T-helper 2 cell treated with Interferon-gamma antibody and Interleukin-4, amounts not matched to agents 5 μg/mL and 100 μg/mL, for 36 hours (primary cell): ENCODE data around the gene DDN.

Source experiments
- DNase-seq: peaks from one replicate; pipeline ENCODE4 v3.0.0; 2021; ENCODE audit warnings: low spot score
- H3K27ac Mint-ChIP-seq: one replicate; pipeline ENCODE4 v1.8.0; 2021; ENCODE audit warnings: mild to moderate bottlenecking, mixed read lengths
- H3K27me3 Mint-ChIP-seq: one replicate; pipeline ENCODE4 v1.8.0; 2021; ENCODE audit warnings: low read depth, mixed read lengths
- H3K36me3 Mint-ChIP-seq: one replicate; pipeline ENCODE4 v1.8.0; 2021; ENCODE audit warnings: low read depth, mixed read lengths
- H3K4me1 Mint-ChIP-seq: one replicate; pipeline ENCODE4 v1.8.0; 2021; ENCODE audit warnings: low read depth, mixed read lengths
- H3K4me3 Mint-ChIP-seq: one replicate; pipeline ENCODE4 v1.8.0; 2022; ENCODE audit warnings: mild to moderate bottlenecking, moderate library complexity, mixed read lengths
- H3K9me3 Mint-ChIP-seq: one replicate; pipeline ENCODE4 v1.8.0; 2021; ENCODE audit warnings: mixed read lengths

Gene DDN

DNA sequence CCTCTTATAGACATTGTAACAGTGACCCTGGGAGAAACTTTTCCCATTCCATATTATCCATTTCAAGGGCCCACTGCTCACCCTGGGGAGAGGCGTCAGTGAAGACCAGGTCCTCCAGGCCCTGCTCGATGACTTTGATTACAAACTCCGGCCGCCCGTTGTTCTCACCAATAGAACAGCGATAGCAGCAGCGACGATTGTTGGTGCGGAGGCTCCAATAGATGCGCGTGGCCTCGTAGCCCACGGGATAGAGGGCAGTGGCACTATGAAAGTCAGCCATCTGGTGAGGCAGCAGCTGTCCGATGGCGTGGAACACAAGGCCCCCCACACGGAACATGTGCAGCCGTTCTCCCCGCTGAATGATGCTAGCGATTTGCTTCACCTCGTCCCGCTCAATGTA lies 26.9 kb upstream of the DDN start:
- no peaks in the 10 kb centered on the region for H3K27me3 Mint-ChIP-seq
- H3K9me3 Mint-ChIP-seq = no peaks in the 10 kb centered on the region
- DNase-seq = no peak
- peaks cover 53% of the 10 kb centered on the region for H3K36me3 Mint-ChIP-seq
- H3K27ac Mint-ChIP-seq = no peak overlapping the region
- H3K4me1 Mint-ChIP-seq = no peaks in the 10 kb centered on the region
- H3K4me3 Mint-ChIP-seq = no peak overlapping the region

DNA sequence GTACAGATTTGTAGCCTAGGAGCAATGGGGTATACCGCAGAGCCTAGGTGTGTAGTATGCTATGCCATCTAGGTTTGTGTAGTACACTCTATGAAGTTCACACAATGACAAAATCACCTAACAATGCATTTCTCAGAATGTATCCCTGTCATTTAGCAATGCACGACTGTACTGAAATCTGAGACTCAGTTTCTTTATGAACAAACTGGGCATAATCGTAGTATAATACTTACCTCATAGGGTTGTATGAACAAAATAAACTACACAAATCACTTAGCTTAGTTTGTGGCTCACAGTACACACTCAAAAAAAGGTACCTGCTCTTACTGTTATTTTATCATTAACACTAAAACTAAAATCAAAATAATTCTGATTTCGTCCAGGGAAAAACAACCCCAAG lies 26.3 kb upstream of the DDN start:
- H3K36me3 Mint-ChIP-seq = peaks cover 54% of the 10 kb centered on the region
- H3K4me3 Mint-ChIP-seq = no peak overlapping the region
- DNase-seq = no peak
- no peaks in the 10 kb centered on the region for H3K4me1 Mint-ChIP-seq
- no peak overlapping the region for H3K27ac Mint-ChIP-seq
- H3K9me3 Mint-ChIP-seq = no peaks in the 10 kb centered on the region
- no peaks in the 10 kb centered on the region for H3K27me3 Mint-ChIP-seq

GRCh38 chr12:49024543-49024942 lies 25.4 kb upstream of the DDN start:
- Mint-ChIP-seq H3K9me3 (no peaks in the 10 kb centered on the region), H3K36me3 (peaks cover 57% of the 10 kb centered on the region), H3K27ac (no peak overlapping the region), H3K4me3 (no peak overlapping the region), H3K4me1 (peaks cover 5% of the 10 kb centered on the region), H3K27me3 (no peaks in the 10 kb centered on the region)
- DNase-seq = no peak

DNA sequence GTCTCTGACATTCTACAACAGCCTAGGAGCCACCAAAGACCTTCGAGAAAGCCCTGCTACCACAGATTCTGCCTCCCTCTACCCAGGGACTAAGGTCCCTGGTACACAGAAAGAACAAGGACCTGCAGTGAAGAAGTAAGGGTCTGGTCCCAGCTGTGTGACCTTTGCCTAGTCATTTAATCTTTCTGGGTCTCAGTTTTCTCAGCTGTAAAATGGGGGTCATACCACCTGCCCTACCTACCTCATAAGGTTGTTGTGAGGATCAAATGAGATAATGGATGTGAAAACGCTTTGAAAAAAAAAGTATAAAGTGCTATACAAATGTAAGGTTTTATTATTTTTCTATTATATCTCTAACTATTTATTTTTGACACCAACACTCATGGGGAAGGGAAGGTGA lies 24.6 kb upstream of the DDN start:
- H3K4me3 Mint-ChIP-seq = no peak overlapping the region
- peak overlapping the region; percentile 24 for H3K27ac Mint-ChIP-seq
- peaks cover 10% of the 10 kb centered on the region for H3K4me1 Mint-ChIP-seq
- H3K27me3 Mint-ChIP-seq = no peaks in the 10 kb centered on the region
- no peaks in the 10 kb centered on the region for H3K9me3 Mint-ChIP-seq
- H3K36me3 Mint-ChIP-seq = peaks cover 54% of the 10 kb centered on the region
- no peak for DNase-seq

- DNase-seq = no peak
- Mint-ChIP-seq H3K4me1 (peaks cover 16% of the 10 kb centered on the region), H3K36me3 (peaks cover 50% of the 10 kb centered on the region), H3K27ac (peak overlapping the region; percentile 19), H3K27me3 (no peaks in the 10 kb centered on the region), H3K9me3 (no peaks in the 10 kb centered on the region), H3K4me3 (no peak overlapping the region)
Measured at GRCh38 chr12:49022558-49023178, 23.5 kb upstream of the DDN start.

- Mint-ChIP-seq H3K27ac (no peak overlapping the region), H3K4me3 (no peak overlapping the region), H3K9me3 (no peaks in the 10 kb centered on the region), H3K4me1 (peaks cover 23% of the 10 kb centered on the region), H3K36me3 (peaks cover 53% of the 10 kb centered on the region), H3K27me3 (no peaks in the 10 kb centered on the region)
- DNase-seq = no peak
Measured at GRCh38 chr12:49021292-49021915, 22.2 kb upstream of the DDN start.

DNA sequence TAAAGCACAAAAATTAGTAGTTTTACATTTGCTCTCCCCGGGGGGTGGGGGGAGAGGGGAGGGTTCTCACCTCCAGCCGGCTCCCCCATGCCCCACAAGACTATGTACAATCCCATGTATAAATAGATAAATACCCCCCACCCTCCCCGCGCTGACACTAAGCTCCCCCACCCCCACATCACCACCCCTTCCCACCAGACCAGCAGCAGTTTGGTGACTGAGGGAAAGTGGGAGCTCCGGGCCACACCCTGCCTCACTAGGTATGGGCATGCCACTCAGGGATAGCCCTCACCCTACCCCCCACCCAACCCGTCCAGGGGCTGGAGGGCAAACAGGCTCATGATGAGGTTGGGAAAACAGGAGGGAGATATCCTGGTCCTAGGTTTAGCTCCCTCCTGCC lies 21.3 kb upstream of the DDN start:
- H3K27ac Mint-ChIP-seq = peak overlapping the region; percentile 13
- no peaks in the 10 kb centered on the region for H3K9me3 Mint-ChIP-seq
- DNase-seq = no peak
- peaks cover 25% of the 10 kb centered on the region for H3K4me1 Mint-ChIP-seq
- H3K27me3 Mint-ChIP-seq = no peaks in the 10 kb centered on the region
- H3K36me3 Mint-ChIP-seq = peaks cover 51% of the 10 kb centered on the region
- H3K4me3 Mint-ChIP-seq = no peak overlapping the region

- H3K36me3 Mint-ChIP-seq = peaks cover 47% of the 10 kb centered on the region
Measured at GRCh38 chr12:49019443-49020324, 20.5 kb upstream of the DDN start.

DNA sequence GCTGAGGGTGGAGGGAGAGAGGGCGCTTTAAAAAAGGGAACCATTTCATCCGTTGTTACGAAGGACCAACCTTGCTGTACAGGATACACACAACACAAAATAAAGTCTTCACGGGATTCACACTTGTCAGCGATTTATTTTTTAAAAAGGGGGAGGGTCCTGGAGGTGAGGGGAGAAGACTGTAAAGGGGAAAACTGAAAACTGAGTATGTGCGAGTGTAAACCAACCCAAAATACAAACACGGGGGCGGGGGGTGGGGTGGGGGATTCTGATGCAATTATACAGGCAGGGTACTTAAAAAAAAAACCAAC lies 19.9 kb upstream of the DDN start:
- DNase-seq = no peak
- peaks cover 46% of the 10 kb centered on the region for H3K36me3 Mint-ChIP-seq
- no peaks in the 10 kb centered on the region for H3K27me3 Mint-ChIP-seq
- H3K4me1 Mint-ChIP-seq = peaks cover 30% of the 10 kb centered on the region
- H3K27ac Mint-ChIP-seq = peak overlapping the region; percentile 98
- no peaks in the 10 kb centered on the region for H3K9me3 Mint-ChIP-seq
- H3K4me3 Mint-ChIP-seq = peak overlapping the region; percentile 93

More at GRCh38 chr12:49019443-49020324, 20.5 kb upstream of the DDN start:
- Mint-ChIP-seq H3K9me3 (no peaks in the 10 kb centered on the region), H3K27ac (peak overlapping the region; percentile 98), H3K27me3 (no peaks in the 10 kb centered on the region), H3K4me3 (peak overlapping the region; percentile 93), H3K4me1 (peaks cover 25% of the 10 kb centered on the region)
- peak; percentile 36 for DNase-seq

GRCh38 chr12:49018261-49019119 lies 19.3 kb upstream of the DDN start, which contains the start of gene PRKAG1:
Gene PRKAG1, minus strand, starts transcription at chr12:49018776. Its CDS starts 36 bp downstream, at chr12:49018740.
- H3K36me3 Mint-ChIP-seq = peaks cover 46% of the 10 kb centered on the region
- DNase-seq = peak; percentile 97
- H3K27ac Mint-ChIP-seq = peak within 1 kb of the TSS; percentile 98
- H3K9me3 Mint-ChIP-seq = no peaks in the 10 kb centered on the region
- H3K27me3 Mint-ChIP-seq = no peaks in the 10 kb centered on the region
- peak within 1 kb of the TSS; percentile 93 for H3K4me3 Mint-ChIP-seq
- H3K4me1 Mint-ChIP-seq = peaks cover 30% of the 10 kb centered on the region

GRCh38 chr12:49017891-49018260 lies 18.7 kb upstream of the DDN start:
- DNase-seq = peak; percentile 67
- Mint-ChIP-seq H3K9me3 (no peaks in the 10 kb centered on the region), H3K4me1 (peaks cover 30% of the 10 kb centered on the region), H3K27me3 (no peaks in the 10 kb centered on the region), H3K27ac (peak overlapping the region; percentile 98), H3K4me3 (peak overlapping the region; percentile 93), H3K36me3 (peaks cover 46% of the 10 kb centered on the region)

GRCh38 chr12:49015196-49015595 lies 16.0 kb upstream of the DDN start:
- peaks cover 30% of the 10 kb centered on the region for H3K4me1 Mint-ChIP-seq
- H3K27ac Mint-ChIP-seq = no peak overlapping the region
- peaks cover 37% of the 10 kb centered on the region for H3K36me3 Mint-ChIP-seq
- no peaks in the 10 kb centered on the region for H3K27me3 Mint-ChIP-seq
- H3K4me3 Mint-ChIP-seq = no peak overlapping the region
- DNase-seq = no peak
- no peaks in the 10 kb centered on the region for H3K9me3 Mint-ChIP-seq

GRCh38 chr12:49014547-49014946 lies 15.4 kb upstream of the DDN start:
- peaks cover 37% of the 10 kb centered on the region for H3K36me3 Mint-ChIP-seq

More at GRCh38 chr12:49014547-49014946, 15.4 kb upstream of the DDN start:
- H3K4me3 Mint-ChIP-seq = no peak overlapping the region
- H3K27me3 Mint-ChIP-seq = no peaks in the 10 kb centered on the region
- no peaks in the 10 kb centered on the region for H3K9me3 Mint-ChIP-seq
- no peak overlapping the region for H3K27ac Mint-ChIP-seq
- DNase-seq = no peak
- peaks cover 25% of the 10 kb centered on the region for H3K4me1 Mint-ChIP-seq
